ENCODE data around the gene HSPG2. TPM values are rescaled to one million over a fixed set of nuclear protein-coding genes. Genes with fewer than 3 reads are reported as not detected.

The HSPG2 gene
- total and polyA plus RNA-seq, 9 of the 15 experiments (the other 6 are each of a cell fraction or from before 2014, with no cell fraction given), result 0.14 to 160 (median 15.7) TPM

- TF ChIP-seq, protein P1, sequence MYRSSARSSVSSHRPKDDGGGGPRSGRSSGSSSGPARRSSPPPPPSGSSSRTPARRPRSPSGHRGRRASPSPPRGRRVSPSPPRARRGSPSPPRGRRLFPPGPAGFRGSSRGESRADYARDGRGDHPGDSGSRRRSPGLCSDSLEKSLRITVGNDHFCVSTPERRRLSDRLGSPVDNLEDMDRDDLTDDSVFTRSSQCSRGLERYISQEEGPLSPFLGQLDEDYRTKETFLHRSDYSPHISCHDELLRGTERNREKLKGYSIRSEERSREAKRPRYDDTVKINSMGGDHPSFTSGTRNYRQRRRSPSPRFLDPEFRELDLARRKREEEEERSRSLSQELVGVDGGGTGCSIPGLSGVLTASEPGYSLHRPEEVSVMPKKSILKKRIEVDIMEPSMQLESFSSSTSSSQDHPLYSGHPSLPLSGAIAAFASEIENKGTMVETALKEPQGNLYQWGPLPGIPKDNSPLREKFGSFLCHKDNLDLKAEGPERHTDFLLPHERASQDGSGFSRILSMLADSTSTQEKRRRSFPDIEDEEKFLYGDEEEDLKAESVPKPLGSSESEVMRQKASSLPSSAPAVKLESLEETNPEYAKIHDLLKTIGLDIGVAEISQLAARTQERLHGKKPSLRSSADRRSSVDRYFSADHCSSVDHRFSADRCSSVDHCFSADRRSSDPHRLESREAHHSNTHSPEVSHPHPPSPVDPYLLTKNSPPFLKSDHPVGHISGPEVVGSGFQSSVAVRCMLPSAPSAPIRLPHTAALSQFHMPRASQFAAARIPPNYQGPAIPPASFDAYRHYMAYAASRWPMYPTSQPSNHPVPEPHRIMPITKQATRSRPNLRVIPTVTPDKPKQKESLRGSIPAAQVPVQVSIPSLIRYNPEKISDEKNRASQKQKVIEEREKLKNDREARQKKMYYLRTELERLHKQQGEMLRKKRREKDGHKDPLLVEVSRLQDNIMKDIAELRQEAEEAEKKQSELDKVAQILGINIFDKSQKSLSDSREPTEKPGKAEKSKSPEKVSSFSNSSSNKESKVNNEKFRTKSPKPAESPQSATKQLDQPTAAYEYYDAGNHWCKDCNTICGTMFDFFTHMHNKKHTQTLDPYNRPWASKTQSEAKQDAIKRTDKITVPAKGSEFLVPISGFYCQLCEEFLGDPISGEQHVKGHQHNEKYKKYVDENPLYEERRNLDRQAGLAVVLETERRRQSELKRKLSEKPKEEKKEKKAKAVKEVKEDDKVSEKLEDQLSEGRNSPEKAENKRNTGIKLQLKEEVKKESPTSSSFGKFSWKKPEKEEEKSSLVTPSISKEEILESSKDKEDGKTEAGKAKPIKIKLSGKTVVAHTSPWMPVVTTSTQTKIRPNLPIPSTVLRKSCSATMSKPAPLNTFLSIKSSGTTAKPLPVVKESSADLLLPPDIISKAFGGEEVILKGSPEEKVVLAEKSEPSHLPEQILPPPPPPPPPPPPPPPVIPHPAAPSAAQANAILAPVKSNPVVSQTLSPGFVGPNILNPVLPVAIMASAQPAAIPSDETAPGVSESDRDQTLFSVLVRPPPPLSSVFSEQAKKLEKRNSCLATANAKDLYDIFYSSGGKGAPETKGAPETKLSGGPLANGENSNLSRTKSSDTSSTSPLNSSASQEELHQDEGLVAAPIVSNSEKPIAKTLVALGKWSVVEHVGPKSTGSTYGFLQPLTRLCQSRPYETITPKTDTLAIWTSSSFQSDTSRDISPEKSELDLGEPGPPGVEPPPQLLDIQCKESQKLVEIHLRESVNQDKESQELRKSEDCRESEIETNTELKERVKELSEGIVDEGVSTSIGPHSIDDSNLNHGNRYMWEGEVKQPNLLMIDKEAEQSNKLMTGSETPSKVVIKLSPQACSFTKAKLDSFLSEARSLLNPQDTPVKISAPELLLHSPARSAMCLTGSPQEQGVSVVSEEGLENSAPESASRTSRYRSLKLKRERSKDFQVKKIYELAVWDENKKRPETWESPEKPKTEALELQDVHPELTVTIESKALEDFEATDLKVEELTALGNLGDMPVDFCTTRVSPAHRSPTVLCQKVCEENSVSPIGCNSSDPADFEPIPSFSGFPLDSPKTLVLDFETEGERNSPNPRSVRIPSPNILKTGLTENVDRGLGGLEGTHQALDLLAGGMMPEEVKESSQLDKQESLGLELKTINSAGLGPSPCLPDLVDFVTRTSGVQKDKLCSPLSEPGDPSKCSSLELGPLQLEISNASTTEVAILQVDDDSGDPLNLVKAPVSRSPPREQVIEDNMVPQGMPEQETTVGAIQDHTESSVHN (IDR thresholded peaks at IDR 0.05; ENCODE audit: borderline replicate concordance in 1 of 2, low read depth in 1 of 2), result peak in 1 of 2 experiments; percentile 97; a peak in 2 of 4 replicates
- TF ChIP-seq CREB5 (CRISPR knock-in tag; IDR thresholded peaks at IDR 0.05) (no peak; the same call in 1 of the 2 replicates), CBX2 (IDR thresholded peaks at IDR 0.05; ENCODE audit: insufficient read depth, low read length, poor library complexity, severe bottlenecking) (no peak), NR0B1 (IDR thresholded peaks at IDR 0.05; ENCODE audit: partially characterized antibody) (no peak), FOXK1 (CRISPR knock-in tag; IDR thresholded peaks at IDR 0.05; ENCODE audit: borderline replicate concordance) (peak; percentile 91), HNRNPLL (IDR thresholded peaks at IDR 0.05; ENCODE audit: low read depth, low read length, poor library complexity, severe bottlenecking) (no peak), TGIF2 (CRISPR knock-in tag; IDR thresholded peaks at IDR 0.05) (no peak)
- TF ChIP-seq, protein P2, sequence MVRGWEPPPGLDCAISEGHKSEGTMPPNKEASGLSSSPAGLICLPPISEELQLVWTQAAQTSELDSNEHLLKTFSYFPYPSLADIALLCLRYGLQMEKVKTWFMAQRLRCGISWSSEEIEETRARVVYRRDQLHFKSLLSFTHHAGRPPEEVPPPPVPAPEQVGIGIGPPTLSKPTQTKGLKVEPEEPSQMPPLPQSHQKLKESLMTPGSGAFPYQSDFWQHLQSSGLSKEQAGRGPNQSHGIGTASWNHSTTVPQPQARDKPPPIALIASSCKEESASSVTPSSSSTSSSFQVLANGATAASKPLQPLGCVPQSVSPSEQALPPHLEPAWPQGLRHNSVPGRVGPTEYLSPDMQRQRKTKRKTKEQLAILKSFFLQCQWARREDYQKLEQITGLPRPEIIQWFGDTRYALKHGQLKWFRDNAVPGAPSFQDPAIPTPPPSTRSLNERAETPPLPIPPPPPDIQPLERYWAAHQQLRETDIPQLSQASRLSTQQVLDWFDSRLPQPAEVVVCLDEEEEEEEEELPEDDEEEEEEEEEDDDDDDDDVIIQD (CRISPR knock-in tag; IDR thresholded peaks at IDR 0.05), result no peak
- TF ChIP-seq, protein P3, sequence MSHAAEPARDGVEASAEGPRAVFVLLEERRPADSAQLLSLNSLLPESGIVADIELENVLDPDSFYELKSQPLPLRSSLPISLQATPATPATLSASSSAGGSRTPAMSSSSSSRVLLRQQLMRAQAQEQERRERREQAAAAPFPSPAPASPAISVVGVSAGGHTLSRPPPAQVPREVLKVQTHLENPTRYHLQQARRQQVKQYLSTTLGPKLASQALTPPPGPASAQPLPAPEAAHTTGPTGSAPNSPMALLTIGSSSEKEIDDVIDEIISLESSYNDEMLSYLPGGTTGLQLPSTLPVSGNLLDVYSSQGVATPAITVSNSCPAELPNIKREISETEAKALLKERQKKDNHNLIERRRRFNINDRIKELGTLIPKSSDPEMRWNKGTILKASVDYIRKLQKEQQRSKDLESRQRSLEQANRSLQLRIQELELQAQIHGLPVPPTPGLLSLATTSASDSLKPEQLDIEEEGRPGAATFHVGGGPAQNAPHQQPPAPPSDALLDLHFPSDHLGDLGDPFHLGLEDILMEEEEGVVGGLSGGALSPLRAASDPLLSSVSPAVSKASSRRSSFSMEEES (CRISPR knock-in tag; IDR thresholded peaks at IDR 0.05), result no peak; the same call in 1 of the 2 replicates
Observed at GRCh38 chr1:21904704-21905520, 32.2 kb downstream of the HSPG2 start (continued).
